HG03432 (cell line): Measurements from ENCODE around the gene MICAL3.
"Not testable (repeated sequence)": the region's sequence is repeated elsewhere in the genome, so short reads cannot be mapped to it uniquely, and the experiment has no call there.

Source experiments
- ATAC-seq: cut with Tn5 transposase; IDR thresholded peaks from one replicate; pipeline ENCODE4 v1.9.1; 2021; ENCODE audit warnings: mild to moderate bottlenecking, moderate library complexity; ENCODE audit not compliant: unreplicated experiment

The MICAL3 gene

DNA sequence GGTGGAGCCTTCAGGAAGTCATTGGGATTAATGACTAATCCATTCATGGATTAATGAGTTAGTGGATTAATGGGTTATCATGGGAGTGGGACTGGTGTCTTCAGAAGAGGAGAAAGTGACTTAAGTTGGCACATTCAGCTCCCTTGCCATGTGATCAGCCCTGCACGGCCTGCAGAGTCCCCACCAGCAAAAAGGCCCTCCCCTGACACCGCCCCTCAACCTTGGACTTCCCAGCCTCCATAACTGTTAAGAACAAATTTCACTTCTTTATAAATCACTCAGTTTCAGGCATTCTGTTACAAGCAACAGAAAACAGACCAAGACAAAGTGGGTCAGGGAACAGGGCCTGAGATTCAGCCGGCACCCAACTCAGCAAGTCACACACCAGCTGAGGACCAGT lies 85.3 kb downstream of the MICAL3 start:
- no peak for ATAC-seq

GRCh38 chr22:17938484-17938924 lies 85.9 kb downstream of the MICAL3 start:
- ATAC-seq: no peak

GRCh38 chr22:17932457-17932856 lies 91.9 kb downstream of the MICAL3 start:
- not testable (repeated sequence) for ATAC-seq

DNA sequence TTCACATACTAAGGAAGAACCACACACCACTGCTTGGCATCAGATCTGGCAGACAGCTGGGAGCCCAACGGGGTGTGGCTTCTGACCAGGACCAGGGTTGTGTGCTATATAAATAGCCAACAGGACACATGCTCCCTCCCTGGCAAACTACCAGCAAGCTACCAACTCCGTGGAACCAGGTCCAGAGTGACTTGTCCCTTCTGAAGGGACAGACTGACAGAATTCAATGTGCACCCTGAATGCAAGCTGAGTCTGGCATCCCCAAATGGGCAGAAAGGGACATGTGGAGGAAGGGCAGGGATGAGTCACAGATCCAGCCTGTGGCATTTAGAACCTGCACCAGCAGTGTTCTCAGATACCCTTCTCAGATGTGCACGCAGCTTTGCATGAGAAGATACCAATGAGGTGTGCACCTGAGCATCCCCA lies 92.9 kb downstream of the MICAL3 start:
- ATAC-seq: no peak

DNA sequence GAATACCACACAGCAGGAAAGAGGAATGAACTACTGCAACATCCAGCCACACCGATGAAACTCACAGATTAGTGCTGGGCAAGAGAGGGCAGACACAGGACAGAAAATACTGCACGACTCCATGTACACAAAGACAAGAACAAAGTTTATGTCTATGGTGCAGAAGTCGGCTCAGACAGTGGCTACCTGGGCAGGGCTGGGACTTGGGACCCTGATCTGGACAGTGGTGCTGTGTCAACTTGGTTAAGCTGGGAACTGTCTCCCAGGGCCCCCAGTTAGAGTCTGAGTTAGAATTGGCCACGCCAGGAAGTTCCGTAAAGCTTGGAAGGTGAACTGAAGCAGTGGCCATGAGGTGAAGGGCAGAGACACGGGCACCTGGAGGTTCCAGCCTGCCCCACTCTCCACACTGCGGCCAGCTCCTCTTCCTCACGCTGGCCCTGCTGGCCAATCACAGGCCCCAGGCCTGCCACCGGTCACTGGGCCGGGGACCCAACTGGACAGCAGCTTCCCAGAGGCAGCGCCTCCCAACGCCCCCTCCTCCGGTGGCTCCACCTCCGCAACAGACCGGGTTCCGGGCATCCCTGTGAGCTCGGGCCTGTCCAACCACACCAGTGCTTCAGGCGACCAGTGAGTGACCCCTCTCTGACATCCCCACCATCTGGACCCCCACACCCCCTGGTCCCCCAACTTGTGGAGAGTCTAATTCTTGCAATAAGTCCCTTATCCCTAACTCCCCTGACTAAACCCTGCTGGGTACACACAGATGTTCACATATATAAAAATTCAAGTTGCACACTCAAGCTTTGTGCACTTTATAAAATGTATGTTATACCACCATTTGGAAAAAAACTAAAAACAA lies 93.7 kb downstream of the MICAL3 start:
- no peak for ATAC-seq

DNA sequence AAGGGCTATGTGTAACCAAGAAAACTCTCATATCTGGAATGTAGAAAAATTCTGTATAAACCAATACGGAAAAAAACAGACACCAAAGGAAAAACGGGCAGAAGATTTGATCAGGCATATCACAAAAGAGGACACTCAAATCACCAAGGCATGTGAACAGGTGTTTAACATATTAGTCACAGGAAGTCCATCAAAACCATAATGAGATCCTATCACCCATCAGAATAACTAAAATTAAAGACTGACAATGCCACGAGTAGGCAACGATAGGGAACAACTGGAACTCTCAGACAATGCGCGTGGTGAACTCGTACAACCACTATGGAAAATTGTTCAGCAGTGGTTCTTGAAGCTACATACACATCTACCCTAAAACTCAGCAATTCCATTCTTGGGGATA lies 94.5 kb downstream of the MICAL3 start:
- no peak for ATAC-seq

DNA sequence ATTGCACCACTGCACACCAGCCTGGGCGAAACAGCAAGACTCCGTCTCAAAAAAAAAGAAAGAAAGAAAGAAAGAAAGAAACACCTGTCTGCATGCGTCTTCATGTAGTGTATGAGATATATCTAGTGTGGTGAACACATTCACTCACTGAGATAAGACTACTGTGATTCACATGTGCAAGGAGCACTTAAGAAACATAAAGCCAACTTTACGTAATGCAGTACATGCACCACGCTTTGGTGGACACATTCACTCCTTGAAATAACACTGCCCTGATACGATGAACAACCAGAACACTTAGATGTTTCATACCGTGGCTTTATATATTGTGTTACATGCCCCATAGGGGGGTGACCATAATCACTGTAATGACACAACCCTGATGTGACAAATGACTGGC lies 96.0 kb downstream of the MICAL3 start:
- ATAC-seq: no peak

DNA sequence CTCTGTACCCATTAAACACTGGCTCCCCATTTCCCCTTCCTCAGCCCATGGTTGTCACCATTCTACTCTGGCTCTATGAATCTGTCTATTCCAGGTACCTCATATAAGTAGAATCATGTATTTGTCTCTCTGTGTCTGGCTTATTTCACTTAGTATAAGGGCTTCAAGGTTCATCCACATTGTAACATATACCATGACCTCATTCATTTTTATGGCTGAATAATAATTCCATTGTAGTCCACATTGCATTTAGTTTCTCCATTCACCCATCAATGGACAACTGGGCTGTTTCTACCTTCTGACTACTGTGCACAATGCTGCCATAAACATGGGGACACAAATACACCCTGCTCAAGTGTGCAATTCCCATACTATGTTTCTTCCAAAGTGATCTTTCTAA lies 97.3 kb downstream of the MICAL3 start:
- no peak for ATAC-seq

GRCh38 chr22:17926516-17926915 lies 97.8 kb downstream of the MICAL3 start:
- no peak for ATAC-seq

DNA sequence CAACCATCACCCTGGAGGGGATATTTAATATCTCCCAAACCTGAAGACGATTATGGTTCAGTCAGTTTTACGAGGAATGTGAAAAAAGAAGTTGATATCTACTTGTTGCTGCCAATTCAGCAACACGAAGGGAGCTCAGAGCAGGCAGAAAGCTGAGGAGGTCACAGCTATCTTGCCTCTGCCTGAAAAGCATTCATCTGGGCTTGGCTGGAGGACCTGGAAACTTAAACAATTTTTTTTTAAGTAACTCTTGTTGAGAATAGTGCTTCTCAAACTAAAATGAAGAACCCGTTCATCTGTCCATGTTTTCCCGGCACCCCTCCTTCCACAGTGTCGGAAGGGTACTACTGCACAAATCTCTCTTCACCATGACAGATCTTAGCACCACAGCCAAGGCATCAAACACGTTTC lies 98.9 kb downstream of the MICAL3 start:
- no peak for ATAC-seq

GRCh38 chr22:17924735-17925364 lies 99.5 kb downstream of the MICAL3 start:
- ATAC-seq: no peak

DNA sequence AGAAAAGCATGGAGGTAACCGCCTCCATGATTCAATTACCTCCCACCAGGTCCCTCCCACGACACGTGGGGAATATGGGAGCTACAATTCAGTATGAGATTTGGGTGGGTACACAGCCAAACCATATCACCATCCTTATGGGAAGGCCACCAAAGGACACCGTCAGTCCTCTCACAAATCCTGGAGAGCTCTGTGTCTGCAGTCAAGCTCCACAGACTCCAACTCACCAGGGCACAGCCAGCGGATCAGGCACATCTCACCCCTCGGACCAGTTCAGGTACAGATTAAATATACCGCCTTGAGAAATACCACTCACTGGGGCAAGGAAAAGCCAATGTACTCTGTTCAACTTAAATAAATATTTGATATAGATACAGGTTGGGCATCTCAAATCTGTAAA lies 100.3 kb downstream of the MICAL3 start:
- no peak for ATAC-seq

GRCh38 chr22:17922925-17923903 lies 101.1 kb downstream of the MICAL3 start:
- no peak for ATAC-seq

DNA sequence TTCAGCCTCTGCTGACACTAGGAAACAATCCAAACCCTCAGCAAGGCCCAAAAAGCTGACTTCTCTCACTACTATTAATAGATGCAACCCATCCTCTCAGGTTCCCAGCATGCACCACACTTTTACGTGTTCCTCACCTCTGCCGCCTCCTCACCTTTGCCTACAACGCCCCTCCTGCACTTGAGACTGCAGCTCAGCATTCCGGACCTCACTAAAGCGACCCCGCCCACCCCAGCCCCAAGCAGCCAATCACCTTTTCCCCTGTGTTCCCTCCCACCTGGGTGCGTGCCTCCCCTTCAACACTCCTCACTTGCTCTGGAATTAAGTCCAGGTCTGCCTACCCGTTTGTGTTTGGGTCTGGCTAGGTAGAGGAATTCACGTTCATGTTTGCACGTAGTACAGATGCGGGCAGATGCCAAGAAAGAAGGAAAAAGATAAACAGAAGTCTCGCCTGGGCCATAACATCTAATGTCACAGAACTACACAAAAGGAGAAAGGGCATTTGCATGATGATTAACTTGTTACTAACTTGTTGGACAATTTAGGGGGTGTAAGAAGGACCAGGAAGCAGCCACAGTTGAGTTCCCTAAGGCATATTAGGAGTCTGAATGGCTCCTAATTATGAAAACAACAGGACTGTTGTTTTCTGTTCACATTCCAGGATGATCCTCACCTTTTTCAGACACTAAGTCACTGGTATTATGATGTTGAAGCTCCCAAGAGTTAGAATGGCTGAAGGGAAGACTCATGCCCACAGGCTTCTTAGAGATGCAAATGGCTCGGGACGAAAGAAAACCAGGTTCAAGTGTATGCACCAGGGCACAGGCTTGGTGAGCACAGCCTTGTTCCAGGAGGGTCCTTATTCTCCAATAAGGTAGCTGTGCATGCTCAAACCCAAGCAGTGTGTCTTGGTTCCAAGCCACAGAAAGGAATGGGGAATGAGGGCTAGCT lies 102.2 kb downstream of the MICAL3 start:
- no peak for ATAC-seq

DNA sequence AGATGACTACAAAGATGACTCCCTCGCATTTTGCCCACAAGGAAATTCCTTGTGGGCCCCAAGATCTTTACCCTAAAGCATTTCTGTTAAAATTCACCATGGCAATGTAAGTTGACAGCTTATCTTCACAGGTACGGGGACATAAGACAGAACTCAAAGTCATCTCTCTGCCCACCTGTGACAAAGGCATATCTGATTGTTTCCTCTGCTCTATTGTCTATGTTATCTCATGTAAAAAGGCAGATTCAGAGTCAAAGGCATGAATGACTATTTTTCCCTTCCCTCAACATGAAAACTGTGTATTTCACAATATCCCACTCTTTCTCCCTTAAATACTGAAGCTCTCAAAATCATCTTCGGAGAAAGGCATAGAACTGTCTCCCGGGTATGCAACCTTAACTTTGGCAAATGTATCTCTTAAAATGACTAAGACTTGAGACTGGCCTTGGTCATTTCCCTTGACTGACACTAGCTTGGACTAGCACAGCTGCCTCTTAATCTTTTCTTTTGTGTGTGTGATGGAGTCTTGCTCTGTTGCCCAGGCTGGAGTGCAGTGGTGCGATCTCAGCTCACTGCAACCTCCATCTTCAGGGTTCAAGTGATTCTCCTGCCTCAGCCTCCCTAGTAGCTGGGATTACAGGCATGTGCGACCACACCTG lies 103.2 kb downstream of the MICAL3 start:
- no peak for ATAC-seq

DNA sequence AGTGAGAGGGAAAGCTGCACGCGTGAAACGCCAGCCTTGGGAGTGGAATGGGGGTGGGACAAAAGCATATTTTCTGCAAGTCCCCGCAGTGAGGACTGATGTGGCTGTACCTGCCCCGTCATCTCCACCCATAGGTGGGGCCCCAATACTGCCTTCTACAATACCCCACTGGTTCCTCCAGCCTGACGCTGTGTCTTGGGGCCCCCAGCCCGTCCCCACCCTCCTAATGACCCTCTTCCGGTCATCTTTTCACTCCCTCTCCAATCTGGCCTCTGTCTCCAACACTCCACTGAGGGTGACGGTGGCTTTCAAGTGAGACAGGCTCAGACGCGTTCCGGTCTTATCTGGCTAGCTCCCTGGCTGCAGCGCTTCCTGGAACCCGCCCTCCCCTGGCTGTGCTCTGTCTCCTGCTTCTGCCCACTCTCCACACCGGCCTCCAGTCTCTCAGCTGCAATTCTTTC lies 104.2 kb downstream of the MICAL3 start:
- no peak for ATAC-seq

- no peak for ATAC-seq
Measured at GRCh38 chr22:17919276-17920144, 104.9 kb downstream of the MICAL3 start.

- ATAC-seq: no peak
Measured at GRCh38 chr22:17918840-17919239, 105.5 kb downstream of the MICAL3 start.
